Measurements from ENCODE around the gene SRSF7.

SRSF7 gene

GRCh38 chr2:38718601-38719000 is 32.6 kb downstream of the SRSF7 start:
- Histone ChIP-seq H3K4me1 (ENCODE audit: control insufficient read depth, insufficient read depth, low read length) (no peaks in the 10 kb centered on the region), H3K36me3 (ENCODE audit: control insufficient read depth in 2 of 2, insufficient read depth in 1 of 2, low read length in 2 of 2) (peaks cover 0 to 8% of the 10 kb centered on the region in 2 experiments; a peak in 1 of 3 replicates), H3K27ac (ENCODE audit: extremely low read depth, low read depth, low read length) (no peak overlapping the region), H3K9me3 (ENCODE audit: control insufficient read depth, insufficient read depth, low read depth, low read length) (no peaks in the 10 kb centered on the region), H3K4me3 (ENCODE audit: low read depth, low read length) (no peak overlapping the region)
- POLR2A ChIA-PET = no interaction called here
- TF ChIP-seq ZSCAN4 (tag by site-specific recombination; IDR thresholded peaks at IDR 0.05) = no peak
- TF ChIP-seq ZNF521 (tag by site-specific recombination; IDR thresholded peaks at IDR 0.05) = no peak
- no peak for TF ChIP-seq ZBTB10 (tag by site-specific recombination; IDR thresholded peaks at IDR 0.05)
- no peak for TF ChIP-seq ZNF10 (tag by site-specific recombination; IDR thresholded peaks at IDR 0.05)
- no peak for TF ChIP-seq ZNF174 (tag by site-specific recombination; IDR thresholded peaks at IDR 0.05)
- TF ChIP-seq ZNF596 (tag by site-specific recombination; IDR thresholded peaks at IDR 0.05) = no peak
- no peak for TF ChIP-seq ZBTB44 (tag by site-specific recombination; IDR thresholded peaks at IDR 0.05)
- TF ChIP-seq HOXC10 (CRISPR knock-in tag; IDR thresholded peaks at IDR 0.05) = no peak
- no peak for TF ChIP-seq PATZ1 (tag by site-specific recombination; IDR thresholded peaks at IDR 0.05)
- TF ChIP-seq ZBTB11 (tag by site-specific recombination; conservative IDR thresholded peaks at IDR 0.05; ENCODE audit: low read depth) = no peak
- no peak for TF ChIP-seq ZNF664 (tag by site-specific recombination; IDR thresholded peaks at IDR 0.05)
- no peak for TF ChIP-seq ZNF514 (tag by site-specific recombination; IDR thresholded peaks at IDR 0.05)
- no peak for TF ChIP-seq ZNF274 (IDR thresholded peaks at IDR 0.05; ENCODE audit: low read length)
- TF ChIP-seq ZNF274 (tag by site-specific recombination; IDR thresholded peaks at IDR 0.05; ENCODE audit: borderline replicate concordance) = no peak
- TF ChIP-seq ZNF350 (tag by site-specific recombination; IDR thresholded peaks at IDR 0.05) = no peak
- no peak for TF ChIP-seq KLF8 (tag by site-specific recombination; IDR thresholded peaks at IDR 0.05)
- TF ChIP-seq AEBP2 (tag by site-specific recombination; IDR thresholded peaks at IDR 0.05; ENCODE audit: borderline replicate concordance) = no peak
- TF ChIP-seq YY2 (tag by site-specific recombination; IDR thresholded peaks at IDR 0.05) = no peak
- no peak for TF ChIP-seq ZBTB17 (tag by site-specific recombination; IDR thresholded peaks at IDR 0.05)
- CTCF ChIA-PET = no interaction called here

Measured in HEK293 (cell line).